Occipital lobe (tissue), 2 donors: ENCODE measurements around the gene SELENOF. TPM values are rescaled to one million over a fixed set of nuclear protein-coding genes. Genes with fewer than 3 reads are reported as not detected.
"Not testable (repeated sequence)": the region's sequence is repeated elsewhere in the genome, so short reads cannot be mapped to it uniquely, and the experiment has no call there.

Experiments
- DNase-seq: peaks from one replicate; lab custom pipeline; 2025; lab: John Stamatoyannopoulos, UW
- total RNA-seq: library from RNA; depleted of rRNA; stranded (reverse); fragments of >200 nt; gene quantifications from one replicate; pipeline ENCODE4 v1.2.3, GENCODE V29; 2014

Gene SELENOF
- total RNA-seq, 1 donor from 2014 or later: 138 TPM

- DNase-seq: no peak
Observed at GRCh38 chr1:86858524-86859261, 55.2 kb downstream of the SELENOF start.

- DNase-seq: no peak
Observed at GRCh38 chr1:86856196-86856595, 57.7 kb downstream of the SELENOF start.

- no peak for DNase-seq
Observed at GRCh38 chr1:86854352-86854751, 59.6 kb downstream of the SELENOF start.

- no peak for DNase-seq
Observed at GRCh38 chr1:86852782-86853408, 61.0 kb downstream of the SELENOF start.

- no peak for DNase-seq
Observed at GRCh38 chr1:86852289-86852688, 61.6 kb downstream of the SELENOF start.

GRCh38 chr1:86849756-86850155 lies 64.2 kb downstream of the SELENOF start:
- no peak for DNase-seq

- no peak for DNase-seq
Observed at GRCh38 chr1:86848654-86849053, 65.3 kb downstream of the SELENOF start.

- no peak for DNase-seq
Observed at GRCh38 chr1:86846164-86846647, 67.7 kb downstream of the SELENOF start.

- no peak for DNase-seq
Observed at GRCh38 chr1:86845514-86845913, 68.4 kb downstream of the SELENOF start.

GRCh38 chr1:86841116-86841515 lies 72.8 kb downstream of the SELENOF start:
- no peak for DNase-seq

GRCh38 chr1:86833461-86834215 lies 80.3 kb downstream of the SELENOF start:
- DNase-seq: peak; percentile 8

GRCh38 chr1:86832433-86832832 lies 81.5 kb downstream of the SELENOF start:
- no peak for DNase-seq

- DNase-seq: no peak
Observed at GRCh38 chr1:86829321-86829720, 84.6 kb downstream of the SELENOF start.

- DNase-seq: no peak
Observed at GRCh38 chr1:86828024-86828423, 85.9 kb downstream of the SELENOF start.

GRCh38 chr1:86826856-86827255 lies 87.1 kb downstream of the SELENOF start:
- no peak for DNase-seq

GRCh38 chr1:86825319-86825718 lies 88.6 kb downstream of the SELENOF start:
- DNase-seq: no peak

GRCh38 chr1:86823821-86824500 lies 90.0 kb downstream of the SELENOF start:
- no peak for DNase-seq

- DNase-seq: no peak
Observed at GRCh38 chr1:86823386-86823785, 90.5 kb downstream of the SELENOF start.

GRCh38 chr1:86822459-86822858 lies 91.5 kb downstream of the SELENOF start:
- DNase-seq: no peak

GRCh38 chr1:86821956-86822355 lies 92.0 kb downstream of the SELENOF start:
- no peak for DNase-seq

GRCh38 chr1:86819970-86820369 lies 94.0 kb downstream of the SELENOF start:
- DNase-seq: not testable (repeated sequence)
